GM19372 (cell line): ENCODE measurements around the gene LRFN3.
"Not testable (repeated sequence)": the region's sequence is repeated elsewhere in the genome, so short reads cannot be mapped to it uniquely, and the experiment has no call there.

Experiments
- ATAC-seq: cut with Tn5 transposase; IDR thresholded peaks from one replicate; pipeline ENCODE4 v1.9.1; 2021; ENCODE audit warnings: mild to moderate bottlenecking, low read depth, moderate library complexity; ENCODE audit not compliant: unreplicated experiment

LRFN3 gene

DNA sequence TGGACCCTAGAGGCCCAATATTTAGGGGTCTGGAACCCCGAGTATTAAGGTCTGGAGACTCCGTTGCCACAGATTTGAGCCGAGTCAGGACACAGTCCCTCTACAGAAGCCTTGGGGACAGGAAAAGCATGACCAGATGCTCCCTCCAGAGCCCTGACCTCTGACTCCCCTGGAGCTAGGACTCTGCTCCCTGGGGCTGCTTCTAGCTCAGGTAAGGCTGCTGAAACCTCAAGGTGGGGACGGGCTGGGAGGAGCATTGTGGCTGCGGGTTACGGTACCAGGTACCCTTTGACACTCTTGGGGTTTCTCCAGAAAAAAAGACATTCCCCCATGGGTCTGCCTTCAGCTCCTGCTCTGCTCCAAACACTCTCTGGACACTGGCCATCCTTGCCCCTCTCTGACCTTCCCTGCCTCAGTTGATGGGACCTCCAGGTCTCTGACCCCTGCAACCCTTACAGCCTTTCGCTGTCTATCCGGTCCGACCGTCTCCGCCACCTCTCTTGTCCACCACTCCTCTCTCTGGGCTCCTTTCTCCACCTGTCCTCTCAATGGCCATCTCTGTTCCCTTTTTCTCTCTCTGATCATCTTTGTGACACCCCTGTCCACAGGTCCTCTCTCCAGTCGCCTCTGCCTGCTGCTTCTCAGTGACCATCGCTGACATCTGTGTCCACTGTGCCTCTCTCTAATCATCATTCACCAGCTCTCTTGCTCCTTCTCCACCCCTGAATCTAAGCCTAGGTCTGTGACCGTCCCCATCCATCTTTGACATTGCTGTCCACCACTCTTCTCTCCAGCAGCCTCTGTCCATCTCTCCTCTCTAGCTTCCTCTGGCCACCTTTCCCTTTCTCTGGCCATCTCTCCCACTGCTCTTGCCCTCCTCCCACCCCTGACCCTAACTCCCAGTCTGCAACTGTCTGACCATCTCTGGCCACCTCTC is 1.4 kb downstream of the LRFN3 start:
- ATAC-seq, result no peak

DNA sequence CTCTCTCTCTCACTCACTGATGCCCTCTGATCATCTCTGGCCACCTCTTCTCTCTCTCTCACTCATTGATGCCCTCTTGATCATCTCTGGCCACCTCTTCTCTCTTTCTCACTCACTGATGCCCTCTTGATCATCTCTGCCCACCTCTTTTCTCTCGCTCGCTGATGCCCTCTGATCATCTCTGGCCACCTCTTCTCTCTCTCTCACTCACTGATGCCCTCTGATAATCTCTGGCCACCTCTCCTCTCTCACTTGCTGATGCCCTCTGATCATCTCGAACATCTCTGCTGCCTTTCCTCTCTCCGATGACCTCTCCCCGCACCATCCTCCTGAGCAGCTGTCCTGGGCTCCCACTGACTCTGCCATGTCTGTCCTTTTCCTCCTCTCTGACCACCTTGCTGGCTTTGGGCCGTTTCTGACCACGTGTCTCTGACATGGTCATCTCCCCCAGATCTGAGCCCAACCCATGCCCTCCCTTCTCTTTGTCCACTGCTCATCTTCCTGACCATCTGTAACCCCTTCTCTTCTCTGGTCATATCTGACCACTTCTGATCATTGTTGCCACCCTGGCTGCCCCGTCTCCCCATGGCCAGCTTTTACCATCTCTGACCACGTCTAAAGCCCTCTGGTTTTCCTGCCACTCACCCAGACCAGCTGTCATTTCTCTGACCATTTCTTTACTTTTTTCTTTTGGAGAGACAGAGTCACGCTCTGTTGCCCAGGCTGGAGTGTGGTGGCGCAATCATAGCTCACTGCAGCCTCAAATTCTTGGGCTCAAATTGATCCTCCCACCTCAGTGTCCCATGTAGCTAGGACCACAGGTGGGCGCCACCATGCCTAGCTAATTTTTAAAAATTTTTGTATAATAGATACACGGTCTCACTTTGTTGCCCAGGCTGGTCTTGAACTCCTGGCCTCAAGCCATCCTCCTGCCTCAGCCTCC is 2.4 kb downstream of the LRFN3 start:
- no peak for ATAC-seq

DNA sequence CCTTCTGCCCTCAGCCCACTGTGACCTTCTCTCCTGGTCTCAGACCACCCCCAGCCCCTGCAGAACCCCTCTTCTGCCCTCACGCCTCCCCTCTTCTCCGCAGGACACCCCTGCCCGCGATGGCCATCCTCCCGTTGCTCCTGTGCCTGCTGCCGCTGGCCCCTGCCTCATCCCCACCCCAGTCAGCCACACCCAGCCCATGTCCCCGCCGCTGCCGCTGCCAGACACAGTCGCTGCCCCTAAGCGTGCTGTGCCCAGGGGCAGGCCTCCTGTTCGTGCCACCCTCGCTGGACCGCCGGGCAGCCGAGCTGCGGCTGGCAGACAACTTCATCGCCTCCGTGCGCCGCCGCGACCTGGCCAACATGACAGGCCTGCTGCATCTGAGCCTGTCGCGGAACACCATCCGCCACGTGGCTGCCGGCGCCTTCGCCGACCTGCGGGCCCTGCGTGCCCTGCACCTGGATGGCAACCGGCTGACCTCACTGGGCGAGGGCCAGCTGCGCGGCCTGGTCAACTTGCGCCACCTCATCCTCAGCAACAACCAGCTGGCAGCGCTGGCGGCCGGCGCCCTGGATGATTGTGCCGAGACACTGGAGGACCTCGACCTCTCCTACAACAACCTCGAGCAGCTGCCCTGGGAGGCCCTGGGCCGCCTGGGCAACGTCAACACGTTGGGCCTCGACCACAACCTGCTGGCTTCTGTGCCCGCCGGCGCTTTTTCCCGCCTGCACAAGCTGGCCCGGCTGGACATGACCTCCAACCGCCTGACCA is 3.3 kb downstream of the LRFN3 start:
- ATAC-seq, result no peak

DNA sequence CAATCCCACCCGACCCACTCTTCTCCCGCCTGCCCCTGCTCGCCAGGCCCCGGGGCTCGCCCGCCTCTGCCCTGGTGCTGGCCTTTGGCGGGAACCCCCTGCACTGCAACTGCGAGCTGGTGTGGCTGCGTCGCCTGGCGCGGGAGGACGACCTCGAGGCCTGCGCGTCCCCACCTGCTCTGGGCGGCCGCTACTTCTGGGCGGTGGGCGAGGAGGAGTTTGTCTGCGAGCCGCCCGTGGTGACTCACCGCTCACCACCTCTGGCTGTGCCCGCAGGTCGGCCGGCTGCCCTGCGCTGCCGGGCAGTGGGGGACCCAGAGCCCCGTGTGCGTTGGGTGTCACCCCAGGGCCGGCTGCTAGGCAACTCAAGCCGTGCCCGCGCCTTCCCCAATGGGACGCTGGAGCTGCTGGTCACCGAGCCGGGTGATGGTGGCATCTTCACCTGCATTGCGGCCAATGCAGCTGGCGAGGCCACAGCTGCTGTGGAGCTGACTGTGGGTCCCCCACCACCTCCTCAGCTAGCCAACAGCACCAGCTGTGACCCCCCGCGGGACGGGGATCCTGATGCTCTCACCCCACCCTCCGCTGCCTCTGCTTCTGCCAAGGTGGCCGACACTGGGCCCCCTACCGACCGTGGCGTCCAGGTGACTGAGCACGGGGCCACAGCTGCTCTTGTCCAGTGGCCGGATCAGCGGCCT is 4.1 kb downstream of the LRFN3 start:
- ATAC-seq, result no peak

DNA sequence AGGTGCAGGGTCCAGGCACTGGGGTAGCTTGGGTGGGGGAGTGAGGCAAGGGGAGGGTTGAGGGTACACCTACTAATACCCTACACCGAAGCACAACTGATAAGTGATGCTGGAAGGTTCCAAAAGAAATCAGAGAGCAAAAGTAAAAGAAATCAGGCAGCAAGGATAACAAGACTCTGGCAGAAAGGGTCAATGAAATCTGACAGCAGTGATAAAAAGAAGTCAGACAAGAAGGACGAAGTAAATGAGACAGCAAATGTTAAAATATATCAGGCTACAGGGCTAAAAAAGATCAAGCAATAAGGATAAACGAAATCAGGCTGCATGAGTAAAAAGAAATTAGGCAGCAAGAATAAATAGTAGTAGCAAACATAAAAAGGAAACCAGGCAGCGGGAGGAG is 4.7 kb downstream of the LRFN3 start:
- ATAC-seq, result no peak

DNA sequence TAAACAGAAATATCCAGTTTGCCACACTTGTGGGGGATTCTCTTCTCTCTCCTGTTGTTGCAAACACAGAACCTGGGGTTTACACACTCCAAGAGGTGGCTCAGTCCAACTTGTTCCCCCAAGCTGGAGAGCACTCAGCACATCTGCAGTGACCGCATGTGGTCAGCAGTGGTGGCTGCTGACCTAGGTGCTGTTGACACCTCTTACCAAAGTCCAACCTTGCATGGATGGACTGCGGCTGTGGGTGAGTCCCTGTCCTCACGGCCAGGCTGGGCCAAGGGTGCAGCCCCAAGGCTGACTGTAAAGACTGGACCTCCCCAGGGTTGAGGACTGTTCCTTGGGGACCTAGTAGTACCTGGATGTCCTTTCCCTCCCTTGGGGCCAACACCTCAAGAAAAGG is 6.1 kb downstream of the LRFN3 start:
- ATAC-seq, result no peak

DNA sequence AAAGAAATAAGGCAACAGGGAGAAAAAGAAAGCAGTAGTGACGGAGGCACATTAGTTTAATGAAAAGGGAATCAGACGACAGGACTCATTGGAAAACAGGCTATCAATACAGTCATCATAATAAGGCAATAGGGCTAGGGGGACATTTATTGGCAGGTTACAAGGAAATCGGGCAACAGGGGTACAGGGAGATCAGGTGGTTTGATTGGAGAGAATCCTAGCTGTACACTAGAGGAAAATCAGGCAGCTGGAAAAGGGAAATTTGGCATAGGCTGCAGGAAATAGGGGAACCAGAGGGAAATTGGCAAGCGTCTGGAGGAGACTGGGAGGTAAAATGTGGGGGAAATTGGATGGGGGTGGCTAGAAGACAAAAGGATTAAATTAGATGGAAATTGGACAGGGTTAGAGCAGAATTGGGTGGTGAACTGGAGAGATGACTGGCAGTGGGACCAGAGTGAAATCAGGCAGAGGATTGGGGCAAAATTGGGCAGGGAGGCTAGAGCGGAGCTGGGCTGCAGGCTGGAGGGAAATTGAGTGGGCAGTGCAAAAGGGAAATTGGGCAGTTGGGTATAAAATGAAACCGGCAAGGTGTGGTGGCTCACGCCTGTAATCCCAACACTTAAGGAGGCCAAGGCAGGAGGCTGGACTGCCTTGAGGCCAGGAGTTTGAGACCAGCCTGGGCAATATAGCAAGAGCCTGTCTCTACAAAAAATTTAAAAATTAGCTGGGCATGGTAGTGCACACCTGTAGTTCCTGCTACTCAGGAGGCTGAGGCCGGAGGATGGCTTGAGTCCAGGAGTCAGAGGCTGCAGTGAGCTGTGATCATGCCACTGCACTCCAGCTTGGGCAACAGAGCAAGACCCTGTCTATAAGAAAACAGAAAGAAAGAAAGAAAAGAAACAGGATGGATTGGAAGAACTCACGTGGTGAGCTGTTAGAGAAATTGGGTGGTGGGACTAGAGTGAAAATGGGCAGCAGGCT is 7.4 kb downstream of the LRFN3 start:
- ATAC-seq, result no peak

DNA sequence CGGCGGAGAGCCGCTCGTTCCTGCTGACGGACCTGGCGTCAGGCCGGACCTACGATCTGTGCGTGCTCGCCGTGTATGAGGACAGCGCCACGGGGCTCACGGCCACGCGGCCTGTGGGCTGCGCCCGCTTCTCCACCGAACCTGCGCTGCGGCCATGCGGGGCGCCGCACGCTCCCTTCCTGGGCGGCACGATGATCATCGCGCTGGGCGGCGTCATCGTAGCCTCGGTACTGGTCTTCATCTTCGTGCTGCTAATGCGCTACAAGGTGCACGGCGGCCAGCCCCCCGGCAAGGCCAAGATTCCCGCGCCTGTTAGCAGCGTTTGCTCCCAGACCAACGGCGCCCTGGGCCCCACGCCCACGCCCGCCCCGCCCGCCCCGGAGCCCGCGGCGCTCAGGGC is 8.4 kb downstream of the LRFN3 start:
- ATAC-seq, result no peak

DNA sequence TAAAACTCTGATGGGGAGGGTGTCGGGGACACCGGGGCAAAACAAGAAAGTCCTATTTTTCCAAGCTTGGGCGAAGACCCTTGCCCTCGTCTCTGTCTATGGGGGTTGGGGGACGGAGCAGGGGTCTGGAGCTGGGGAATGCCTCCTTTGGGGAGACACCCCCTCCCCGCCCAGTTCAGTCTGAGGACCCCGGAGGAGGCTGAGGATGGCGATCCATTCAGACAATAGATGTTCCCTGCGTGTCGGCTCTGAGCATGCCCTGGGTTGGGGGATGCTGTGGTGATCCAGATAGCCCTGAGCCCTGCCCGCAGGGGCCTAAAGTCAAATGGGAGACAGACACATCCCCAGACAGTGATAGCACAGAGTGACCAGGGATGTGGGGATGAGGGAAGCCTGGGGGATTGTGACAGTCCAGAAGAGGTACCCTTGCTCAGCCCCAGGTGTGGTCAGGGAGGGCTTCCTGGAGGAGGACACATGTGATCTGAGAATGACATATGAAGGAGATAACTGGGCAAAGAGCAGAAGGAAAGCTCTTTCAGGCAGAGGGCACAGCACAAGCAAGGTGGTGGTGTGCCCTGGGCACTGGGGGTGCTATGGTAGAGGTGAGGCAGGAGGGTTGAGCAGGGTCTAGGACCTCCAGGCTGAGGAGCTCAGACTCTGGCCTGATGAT is 9.1 kb downstream of the LRFN3 start:
- no peak for ATAC-seq

DNA sequence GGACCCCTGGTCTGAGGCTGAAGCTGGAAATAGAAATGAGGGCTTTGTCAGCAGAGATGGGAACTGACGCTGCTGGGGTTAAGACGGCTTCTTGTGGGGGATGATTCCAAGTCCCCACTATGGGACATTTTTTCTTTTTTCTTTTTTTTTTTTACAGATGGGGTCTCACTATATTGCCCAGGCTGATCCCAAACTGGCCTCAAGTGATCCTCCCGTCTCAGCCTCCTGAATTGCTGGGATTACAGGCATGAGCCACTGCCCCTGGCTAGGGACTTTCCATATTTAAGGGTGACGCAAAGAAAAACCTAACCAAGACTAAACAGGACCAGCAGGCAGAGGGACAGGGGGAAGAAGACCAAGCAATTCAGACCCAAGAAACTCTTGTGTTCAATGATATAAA is 10.0 kb downstream of the LRFN3 start:
- no peak for ATAC-seq

DNA sequence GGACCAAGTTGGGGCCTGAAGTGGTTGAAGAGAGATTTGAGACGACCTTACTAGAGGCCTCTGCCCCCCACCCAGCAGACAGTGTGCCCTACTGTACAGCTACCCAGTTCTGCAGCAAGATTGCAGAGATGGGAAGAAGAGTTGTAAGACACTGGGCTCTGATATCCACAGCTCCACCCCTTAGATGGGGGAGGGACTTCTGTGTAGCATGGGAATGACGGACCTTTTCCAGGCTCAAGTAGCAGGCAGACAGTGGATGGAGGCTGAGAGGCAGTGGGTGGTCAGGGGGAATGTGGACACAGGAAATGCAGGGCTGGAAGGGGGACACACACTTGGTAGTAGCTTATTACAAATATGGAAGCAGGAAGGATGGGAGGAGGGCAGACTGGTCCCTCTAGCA is 13.0 kb downstream of the LRFN3 start:
- no peak for ATAC-seq

DNA sequence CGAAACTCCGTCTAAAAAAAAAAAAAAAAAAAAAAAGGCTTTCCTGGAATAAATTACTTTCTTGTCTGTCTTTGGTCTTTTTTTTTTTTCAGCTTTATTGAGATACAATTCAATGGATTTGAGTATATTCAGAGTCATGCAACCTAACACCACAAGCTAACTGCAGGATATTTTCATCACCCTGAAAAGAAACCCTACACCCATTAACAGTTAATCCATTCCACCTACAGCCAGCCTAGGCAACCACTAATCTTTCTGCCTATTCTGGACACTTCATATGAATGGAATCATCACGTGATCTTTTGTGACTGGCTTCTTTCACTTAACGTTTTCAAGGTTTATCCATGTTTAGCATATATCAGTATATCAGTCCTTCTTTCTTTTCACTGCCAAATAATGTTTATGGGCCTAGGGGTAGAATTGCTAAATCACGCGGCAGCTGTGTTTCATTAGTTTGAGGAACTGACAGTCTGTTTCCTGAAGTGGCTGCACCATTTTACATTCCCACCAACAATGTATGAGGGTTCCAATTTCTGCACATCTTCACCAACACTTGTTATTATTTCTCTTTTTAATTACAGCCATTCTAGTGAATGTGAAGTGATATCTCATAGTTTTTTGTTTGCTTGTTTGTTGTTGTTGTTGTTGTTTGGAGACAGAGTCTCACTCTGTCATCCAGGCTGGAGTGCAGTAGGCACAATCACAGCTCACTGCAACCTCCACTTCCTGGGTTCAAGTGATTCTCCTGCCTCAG is 19.9 kb downstream of the LRFN3 start:
- ATAC-seq, result no peak

DNA sequence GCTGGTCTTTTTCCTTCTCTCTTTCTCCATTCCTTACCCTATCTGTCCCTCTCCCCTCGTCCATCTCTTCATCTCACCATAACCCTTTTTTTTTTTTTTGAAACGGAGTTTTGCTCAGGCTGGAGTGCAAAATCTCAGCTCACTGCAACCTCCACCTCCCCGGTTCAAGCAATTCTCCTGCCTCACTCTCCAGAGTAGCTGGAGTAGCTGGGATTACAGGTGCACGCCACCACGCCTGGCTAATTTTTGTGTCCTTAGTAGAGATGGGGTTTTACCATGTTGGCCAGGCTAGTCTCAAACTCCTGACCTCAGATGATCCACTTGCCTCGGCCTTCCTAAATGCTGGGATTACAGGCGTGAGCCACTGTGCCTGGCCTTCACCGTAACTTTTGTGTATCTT is 21.2 kb downstream of the LRFN3 start:
- ATAC-seq, result not testable (repeated sequence)

DNA sequence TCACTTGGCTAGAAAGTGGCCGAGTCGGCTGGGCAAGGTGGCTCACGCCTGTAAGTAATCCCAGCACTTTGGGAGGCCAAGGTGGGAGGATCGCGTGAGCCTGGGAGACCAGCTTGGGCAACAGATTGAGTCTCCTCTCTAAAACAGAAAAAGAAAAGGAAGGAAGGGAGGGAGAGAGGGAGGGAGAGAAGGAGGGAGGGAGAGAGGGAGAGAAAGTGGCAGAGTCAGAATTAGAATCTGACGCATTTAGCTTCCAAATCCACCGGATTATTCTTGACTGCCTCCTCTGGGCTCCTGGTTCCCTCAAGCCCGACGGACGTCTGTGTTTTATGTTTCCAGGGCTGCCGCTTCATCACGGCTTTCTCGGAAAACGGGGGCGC is 22.5 kb downstream of the LRFN3 start:
- no peak for ATAC-seq

DNA sequence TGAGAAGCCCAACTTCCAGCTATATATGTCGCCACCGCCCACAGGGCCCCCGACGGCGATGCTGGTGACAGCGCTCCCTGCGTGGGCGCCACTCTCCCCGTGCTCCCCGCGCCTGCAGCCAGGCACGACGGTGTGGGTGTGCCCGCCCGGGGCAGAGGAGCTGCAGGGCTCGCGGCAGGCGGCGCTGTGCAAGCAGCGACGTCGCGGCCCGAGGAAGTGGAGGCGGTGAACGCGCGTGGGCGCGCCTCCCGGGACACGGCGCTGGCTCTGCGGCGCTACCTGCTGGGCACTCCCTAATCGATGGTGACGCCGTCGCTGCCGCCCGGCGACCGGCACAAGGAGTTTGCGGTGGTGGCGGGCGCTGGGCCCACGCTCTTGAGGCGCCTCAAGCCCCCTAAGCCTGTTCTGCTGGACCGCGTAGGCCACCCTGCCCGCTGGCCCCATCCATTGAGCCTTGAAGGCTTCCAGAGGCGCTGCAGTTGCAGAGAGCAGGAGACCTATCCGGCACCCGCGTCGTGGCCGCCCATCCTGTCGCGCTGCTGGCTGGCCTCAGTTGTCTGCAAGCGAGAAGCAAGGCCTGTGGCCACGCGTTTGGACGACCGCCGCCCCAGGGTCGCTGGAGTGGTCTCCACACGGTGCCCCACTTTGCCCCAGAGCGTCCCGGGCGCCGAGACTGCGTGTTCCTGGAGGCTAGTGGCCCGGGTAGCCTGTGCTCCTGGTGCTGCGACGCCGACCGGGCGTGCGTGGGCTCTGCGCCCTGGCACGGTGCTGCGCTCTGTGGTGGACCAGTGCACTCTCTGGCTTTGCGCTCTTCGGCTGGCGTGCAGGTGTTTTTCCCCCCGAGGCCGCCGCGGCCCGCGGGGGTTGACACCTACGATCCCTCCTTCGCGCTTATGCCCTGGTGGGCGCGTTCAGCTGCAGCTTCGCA is 23.1 kb downstream of the LRFN3 start:
- no peak for ATAC-seq

DNA sequence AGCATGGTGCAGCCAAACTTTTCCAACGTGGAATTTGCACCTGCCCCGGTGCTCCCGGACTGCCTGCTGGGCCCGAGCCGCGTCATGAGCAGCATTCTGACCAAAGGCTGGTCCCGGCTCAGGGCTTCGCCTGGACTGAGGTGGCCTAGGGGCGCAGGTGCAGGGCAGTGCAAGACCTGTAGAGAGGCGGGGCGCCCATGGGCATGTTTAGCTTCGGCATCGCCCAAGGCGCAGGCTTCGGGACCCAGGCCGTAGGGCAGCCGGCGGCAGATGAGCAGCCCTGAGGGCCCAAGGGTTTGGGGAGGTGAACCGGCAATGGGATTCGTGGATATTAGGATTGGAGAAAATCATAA is 23.8 kb downstream of the LRFN3 start:
- ATAC-seq, result no peak
